OCI-LY3 (cell line): ENCODE data around the gene PRKAG3.
"Not testable (repeated sequence)": the region's sequence is repeated elsewhere in the genome, so short reads cannot be mapped to it uniquely, and the experiment has no call there.

Experiments used
- CTCF ChIP-seq: fragments of 200-600, 300-600 bp; sonication (generic); IDR thresholded peaks from 2 replicates; pipeline ENCODE4 v1.5.1; 2014; ENCODE audit warnings: antibody characterized with exemption, low read length, low read depth
- EZH2phosphoT487 ChIP-seq: fragments of 200-600 bp; shearing (Covaris generic); IDR thresholded peaks from 2 replicates; pipeline ENCODE4 v1.6.1; 2018; ENCODE audit warnings: antibody characterized with exemption, mixed run types, low read depth

- not testable (repeated sequence) for TF ChIP-seq CTCF, EZH2phosphoT487
Measured at GRCh38 chr2:218772759-218773158, 58.8 kb downstream of the PRKAG3 start.
